AG09309 (cell line): ENCODE measurements around the gene CAPN13.
A peak's percentile ranks its signal among the peaks of the same experiment; 100 is the strongest.

ENCODE experiments used
- DNase-seq: peaks from one replicate; pipeline ENCODE4 v3.0.0-alpha.2; 2010; ENCODE audit warnings: low read depth
- H3K4me3 ChIP-seq: 2 replicates; pipeline ENCODE4 v1.5.1; 2011; ENCODE audit warnings: mild to moderate bottlenecking, low read depth, low read length, moderate library complexity; ENCODE audit not compliant: control insufficient read depth
- TF ChIP-seq, protein P1 (sequence below): IDR thresholded peaks from 2 replicates; pipeline ENCODE4 v1.5.1; 2011; ENCODE audit warnings: mild to moderate bottlenecking, low read depth, low read length, inconsistent platforms; ENCODE audit not compliant: insufficient read depth, control insufficient read depth; ENCODE audit errors: missing control alignments

CAPN13 gene

DNA sequence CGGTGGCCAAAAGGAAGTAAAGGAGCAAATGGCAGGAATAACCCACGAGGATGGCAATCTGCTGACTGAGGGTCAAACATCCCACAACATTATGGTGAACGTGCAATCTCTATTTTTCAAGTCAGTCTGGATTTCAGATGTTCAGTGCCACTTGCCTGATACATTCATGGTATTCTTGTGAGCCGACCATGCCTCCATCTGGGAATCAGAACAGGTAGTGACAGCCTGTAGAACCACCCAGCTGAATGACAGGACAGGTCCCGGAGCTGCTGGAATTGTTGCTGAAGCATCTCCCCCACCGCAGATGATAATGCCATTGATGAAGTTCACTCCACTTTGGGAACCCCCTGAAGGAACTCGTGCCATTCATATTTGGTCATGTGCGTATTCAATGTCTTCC lies 123.2 kb downstream of the CAPN13 start:
- no peak overlapping the region for H3K4me3 ChIP-seq
- DNase-seq: no peak
- TF ChIP-seq, protein P1, sequence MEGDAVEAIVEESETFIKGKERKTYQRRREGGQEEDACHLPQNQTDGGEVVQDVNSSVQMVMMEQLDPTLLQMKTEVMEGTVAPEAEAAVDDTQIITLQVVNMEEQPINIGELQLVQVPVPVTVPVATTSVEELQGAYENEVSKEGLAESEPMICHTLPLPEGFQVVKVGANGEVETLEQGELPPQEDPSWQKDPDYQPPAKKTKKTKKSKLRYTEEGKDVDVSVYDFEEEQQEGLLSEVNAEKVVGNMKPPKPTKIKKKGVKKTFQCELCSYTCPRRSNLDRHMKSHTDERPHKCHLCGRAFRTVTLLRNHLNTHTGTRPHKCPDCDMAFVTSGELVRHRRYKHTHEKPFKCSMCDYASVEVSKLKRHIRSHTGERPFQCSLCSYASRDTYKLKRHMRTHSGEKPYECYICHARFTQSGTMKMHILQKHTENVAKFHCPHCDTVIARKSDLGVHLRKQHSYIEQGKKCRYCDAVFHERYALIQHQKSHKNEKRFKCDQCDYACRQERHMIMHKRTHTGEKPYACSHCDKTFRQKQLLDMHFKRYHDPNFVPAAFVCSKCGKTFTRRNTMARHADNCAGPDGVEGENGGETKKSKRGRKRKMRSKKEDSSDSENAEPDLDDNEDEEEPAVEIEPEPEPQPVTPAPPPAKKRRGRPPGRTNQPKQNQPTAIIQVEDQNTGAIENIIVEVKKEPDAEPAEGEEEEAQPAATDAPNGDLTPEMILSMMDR: no peak

DNA sequence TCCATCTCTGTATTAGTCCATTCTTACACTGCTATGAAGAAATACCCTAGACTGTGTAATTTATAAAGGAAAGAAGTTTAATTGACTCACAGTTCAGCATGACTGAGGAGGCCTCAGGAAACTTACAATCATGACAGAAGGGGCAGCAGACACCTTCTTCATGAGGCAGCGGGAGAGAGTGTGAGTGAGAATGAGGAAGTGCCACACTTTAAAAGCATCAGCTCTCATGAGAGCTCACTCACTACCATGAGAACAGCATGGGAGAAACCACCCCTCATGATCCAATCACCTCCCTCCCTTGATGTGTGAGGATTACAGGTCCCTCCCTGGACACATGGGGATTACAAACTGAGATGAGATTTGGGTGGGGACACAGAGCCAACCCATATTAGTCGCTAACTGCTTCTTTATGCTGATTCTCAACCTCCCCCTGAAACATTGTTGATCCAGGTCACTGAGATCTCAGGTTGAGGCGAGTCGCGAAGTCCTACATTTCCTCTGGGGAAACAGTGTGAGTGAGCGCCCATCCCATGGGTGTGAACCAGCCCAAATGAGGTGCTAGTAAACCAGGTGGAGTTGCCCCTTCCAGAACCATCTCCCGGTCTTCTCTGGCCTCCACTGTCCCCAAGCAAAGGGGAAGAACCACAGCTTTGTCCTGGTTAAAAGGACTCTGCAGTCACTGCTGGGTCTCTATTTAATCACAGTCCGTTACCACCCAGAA lies 123.8 kb downstream of the CAPN13 start:
- TF ChIP-seq, protein P1: no peak
- H3K4me3 ChIP-seq: no peak overlapping the region
- DNase-seq: no peak

DNA sequence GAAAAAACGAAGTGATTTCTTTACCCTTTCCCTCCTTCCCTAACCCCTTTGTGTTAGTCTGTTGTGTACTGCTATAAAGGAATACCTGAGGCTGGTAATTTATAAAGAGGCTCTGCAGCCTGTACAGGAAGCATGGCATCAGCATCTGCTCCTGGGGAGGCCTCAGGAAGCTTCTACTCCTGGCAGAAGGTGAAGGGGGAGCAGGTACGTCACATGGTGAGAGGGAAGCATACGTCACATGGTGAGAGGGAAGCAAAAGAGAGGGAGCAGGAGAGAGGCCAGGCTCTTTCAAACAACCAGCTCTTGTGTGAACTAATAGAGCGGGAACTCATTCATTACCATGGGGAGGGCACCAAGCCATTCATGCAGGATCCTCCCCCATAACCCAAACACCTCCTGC lies 126.2 kb downstream of the CAPN13 start:
- no peak overlapping the region for H3K4me3 ChIP-seq
- no peak for DNase-seq
- TF ChIP-seq, protein P1: no peak

DNA sequence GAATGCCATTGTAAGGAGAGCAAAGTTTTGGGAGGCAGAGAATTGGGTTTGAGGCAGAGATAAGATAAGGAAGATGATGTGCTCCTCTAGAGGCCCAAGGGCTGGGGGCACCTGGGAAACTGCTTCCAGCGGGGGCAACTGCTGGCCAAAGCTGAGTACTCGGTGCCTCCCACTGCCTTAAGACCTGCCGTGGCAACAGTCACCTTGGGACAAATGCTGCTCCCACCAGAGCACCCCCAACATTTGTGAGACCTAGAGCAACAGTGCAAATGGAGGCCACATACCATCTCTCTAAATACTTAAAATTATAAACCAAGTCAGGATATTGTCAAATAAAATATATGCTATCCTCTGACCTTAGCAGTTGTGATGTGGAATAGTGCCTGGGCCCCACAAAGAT lies 127.1 kb downstream of the CAPN13 start:
- TF ChIP-seq, protein P1: no peak
- H3K4me3 ChIP-seq: no peak overlapping the region
- DNase-seq: no peak

DNA sequence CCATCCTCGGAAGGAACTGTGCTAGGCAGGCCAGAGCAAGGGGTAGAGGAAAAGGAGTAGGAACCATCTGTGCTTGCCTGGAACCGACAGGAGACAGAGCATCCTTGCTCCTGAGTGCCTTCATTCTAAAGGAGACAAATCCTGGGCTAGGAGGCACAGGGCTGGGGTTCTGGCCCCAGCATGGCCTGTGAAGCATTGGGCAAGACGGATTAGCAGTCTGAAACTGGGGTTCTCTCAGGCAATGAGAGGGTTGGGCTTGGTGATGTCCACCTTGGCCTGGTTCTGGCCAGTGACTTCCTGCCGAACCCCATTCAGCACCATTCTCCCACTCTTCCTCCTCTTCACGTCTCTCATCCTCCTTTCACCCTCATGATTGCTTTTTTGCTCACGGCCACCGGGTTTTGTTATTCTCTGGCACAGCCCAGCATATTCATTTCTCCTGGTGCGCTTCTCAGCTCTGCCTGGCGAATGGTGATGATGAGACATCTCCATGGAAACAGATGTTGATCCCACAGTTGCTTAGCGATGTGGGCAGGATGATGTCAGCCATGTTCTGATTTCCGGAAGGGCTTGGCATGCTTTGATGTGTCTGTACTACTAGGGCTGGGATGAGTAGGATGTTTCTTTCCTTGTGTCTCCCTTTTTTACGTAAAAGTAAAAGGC lies 127.7 kb downstream of the CAPN13 start:
- TF ChIP-seq, protein P1: no peak
- H3K4me3 ChIP-seq: no peak overlapping the region
- peak; percentile 44 for DNase-seq

DNA sequence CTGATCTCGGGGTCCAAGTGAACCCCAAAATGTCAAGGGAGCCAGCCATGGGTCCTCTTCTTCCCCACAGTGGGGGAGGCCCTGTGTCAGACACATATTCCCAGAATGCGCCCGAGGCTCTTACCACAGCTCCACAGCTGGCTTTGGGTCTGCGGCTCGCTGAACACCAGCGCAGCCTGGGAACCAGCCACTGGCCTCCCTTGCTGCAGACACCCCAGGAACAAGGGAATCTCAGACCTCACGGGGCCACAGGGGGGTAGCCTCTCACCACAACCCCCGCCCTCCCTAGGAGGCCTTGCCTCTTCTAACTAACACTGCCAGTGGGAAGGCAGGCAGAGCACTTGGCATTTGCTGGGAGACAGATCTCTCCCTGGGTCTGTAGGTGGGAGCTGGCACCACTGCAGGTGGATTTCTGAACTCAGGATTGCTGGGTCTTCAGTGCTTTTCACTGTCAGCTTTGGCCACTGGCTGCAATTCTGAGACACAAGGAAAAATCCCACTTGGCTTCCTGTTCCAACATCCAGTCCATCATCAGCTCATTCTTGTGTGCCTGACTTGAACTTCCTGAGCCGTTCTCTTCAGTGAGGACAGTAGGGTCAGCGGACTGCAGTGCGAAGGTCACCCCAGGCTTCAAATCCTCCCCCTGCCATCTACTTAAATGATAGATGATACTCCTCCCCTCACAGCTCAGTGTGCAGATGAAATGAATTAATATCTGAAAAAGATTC lies 128.7 kb downstream of the CAPN13 start:
- no peak overlapping the region for H3K4me3 ChIP-seq
- DNase-seq: no peak
- TF ChIP-seq, protein P1: no peak
